Measurements from ENCODE around the gene EMC9. TPM values are rescaled to one million over a fixed set of nuclear protein-coding genes. Genes with fewer than 3 reads are reported as not detected.

Gene EMC9
- polyA plus RNA-seq, 1 of the 3 experiments (the other 2 are of a cell fraction), result 19.3 TPM

DNA sequence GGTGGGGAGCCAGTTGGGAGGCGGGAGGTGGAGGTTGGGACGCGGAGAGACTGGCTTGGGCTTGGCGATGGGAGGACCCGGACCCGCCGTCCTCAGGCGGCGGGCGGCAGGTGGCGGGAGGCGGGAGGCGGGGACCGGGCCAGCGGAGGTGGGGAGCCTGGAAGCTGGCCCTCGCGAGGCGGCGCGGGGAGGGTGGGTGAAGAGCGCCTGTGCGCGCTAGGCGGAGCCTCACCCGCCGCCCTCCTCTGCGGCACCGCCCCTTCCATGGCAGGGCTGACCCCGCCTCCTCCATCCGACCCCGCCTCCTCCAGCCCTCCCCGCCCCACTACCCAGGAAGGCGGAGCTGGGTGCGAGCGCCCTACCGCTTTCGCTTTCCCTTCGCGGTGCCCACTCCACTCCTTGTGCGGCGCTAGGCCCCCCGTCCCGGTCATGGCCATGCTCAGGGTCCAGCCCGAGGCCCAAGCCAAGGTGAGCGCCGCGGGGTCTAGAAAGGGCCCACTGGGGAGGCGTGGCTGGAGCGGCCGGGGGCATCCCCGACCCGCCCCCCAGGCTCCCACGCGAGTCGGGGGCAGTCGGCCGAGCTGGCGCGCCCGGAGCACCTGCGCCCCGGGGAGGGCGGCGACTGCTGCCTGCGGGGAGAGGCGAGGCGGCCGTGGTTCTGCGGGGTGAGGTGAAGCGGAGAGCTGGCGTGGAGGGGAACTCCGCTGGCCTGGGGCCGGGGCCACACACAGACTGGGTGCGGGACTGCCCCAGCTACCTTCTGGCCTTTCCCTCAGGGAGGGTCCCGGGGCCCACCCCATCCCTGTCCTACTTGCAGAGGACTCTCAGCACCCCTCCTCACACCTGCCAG lies 5.3 kb downstream of the EMC9 start, which contains the start of gene PSME1:
TSS of gene PSME1 (plus strand) at position 361 of the 850 bp plus-strand sequence. CDS start at position 430, 69 bp downstream.
- H3K9me2 ChIP-seq, result no peaks in the 10 kb centered on the region
- H3K79me2 ChIP-seq (ENCODE audit: insufficient read depth), result peaks cover 33% of the 10 kb centered on the region
- H3K27ac ChIP-seq (ENCODE audit: low read depth in 2 of 2, low read length in 1 of 2), result peak within 1 kb of the TSS; percentile 52 to 83
- H3K4me2 ChIP-seq, result peak within 1 kb of the TSS; percentile 82
- DNase-seq, result peak; percentile 98
- TF ChIP-seq TAF1 (IDR thresholded peaks at IDR 0.05; ENCODE audit: borderline replicate concordance, low read depth, low read length), result peak; percentile 50
- TF ChIP-seq, protein P1, sequence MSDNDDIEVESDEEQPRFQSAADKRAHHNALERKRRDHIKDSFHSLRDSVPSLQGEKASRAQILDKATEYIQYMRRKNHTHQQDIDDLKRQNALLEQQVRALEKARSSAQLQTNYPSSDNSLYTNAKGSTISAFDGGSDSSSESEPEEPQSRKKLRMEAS (IDR thresholded peaks at IDR 0.05; ENCODE audit: low read depth), result peak; percentile 45; the same call in 1 of the 2 replicates
- TF ChIP-seq, protein P2, sequence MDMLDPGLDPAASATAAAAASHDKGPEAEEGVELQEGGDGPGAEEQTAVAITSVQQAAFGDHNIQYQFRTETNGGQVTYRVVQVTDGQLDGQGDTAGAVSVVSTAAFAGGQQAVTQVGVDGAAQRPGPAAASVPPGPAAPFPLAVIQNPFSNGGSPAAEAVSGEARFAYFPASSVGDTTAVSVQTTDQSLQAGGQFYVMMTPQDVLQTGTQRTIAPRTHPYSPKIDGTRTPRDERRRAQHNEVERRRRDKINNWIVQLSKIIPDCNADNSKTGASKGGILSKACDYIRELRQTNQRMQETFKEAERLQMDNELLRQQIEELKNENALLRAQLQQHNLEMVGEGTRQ (IDR thresholded peaks at IDR 0.05; ENCODE audit: borderline replicate concordance, low read depth, low read length), result no peak
- TF ChIP-seq, protein P3, sequence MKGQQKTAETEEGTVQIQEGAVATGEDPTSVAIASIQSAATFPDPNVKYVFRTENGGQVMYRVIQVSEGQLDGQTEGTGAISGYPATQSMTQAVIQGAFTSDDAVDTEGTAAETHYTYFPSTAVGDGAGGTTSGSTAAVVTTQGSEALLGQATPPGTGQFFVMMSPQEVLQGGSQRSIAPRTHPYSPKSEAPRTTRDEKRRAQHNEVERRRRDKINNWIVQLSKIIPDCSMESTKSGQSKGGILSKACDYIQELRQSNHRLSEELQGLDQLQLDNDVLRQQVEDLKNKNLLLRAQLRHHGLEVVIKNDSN (IDR thresholded peaks at IDR 0.05; ENCODE audit: borderline replicate concordance, low read depth), result no peak
- peak; percentile 67 for TF ChIP-seq POLR2AphosphoS5 (IDR thresholded peaks at IDR 0.05; ENCODE audit: low read depth, low read length)
- peak; percentile 61 for TF ChIP-seq NRF1 (IDR thresholded peaks at IDR 0.05; ENCODE audit: low read depth, low read length)
- 0 out of 2 replicates have a peak, but pooled peaks have one; percentile 16 for TF ChIP-seq SIN3A (IDR thresholded peaks at IDR 0.05; ENCODE audit: borderline replicate concordance, low read depth, low read length)
- TF ChIP-seq, protein P4, sequence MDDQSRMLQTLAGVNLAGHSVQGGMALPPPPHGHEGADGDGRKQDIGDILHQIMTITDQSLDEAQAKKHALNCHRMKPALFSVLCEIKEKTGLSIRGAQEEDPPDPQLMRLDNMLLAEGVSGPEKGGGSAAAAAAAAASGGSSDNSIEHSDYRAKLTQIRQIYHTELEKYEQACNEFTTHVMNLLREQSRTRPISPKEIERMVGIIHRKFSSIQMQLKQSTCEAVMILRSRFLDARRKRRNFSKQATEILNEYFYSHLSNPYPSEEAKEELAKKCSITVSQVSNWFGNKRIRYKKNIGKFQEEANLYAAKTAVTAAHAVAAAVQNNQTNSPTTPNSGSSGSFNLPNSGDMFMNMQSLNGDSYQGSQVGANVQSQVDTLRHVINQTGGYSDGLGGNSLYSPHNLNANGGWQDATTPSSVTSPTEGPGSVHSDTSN (IDR thresholded peaks at IDR 0.05), result no peak
- no peak for TF ChIP-seq TEAD4 (IDR thresholded peaks at IDR 0.05; ENCODE audit: borderline replicate concordance, insufficient read depth)
- TF ChIP-seq, protein P5, sequence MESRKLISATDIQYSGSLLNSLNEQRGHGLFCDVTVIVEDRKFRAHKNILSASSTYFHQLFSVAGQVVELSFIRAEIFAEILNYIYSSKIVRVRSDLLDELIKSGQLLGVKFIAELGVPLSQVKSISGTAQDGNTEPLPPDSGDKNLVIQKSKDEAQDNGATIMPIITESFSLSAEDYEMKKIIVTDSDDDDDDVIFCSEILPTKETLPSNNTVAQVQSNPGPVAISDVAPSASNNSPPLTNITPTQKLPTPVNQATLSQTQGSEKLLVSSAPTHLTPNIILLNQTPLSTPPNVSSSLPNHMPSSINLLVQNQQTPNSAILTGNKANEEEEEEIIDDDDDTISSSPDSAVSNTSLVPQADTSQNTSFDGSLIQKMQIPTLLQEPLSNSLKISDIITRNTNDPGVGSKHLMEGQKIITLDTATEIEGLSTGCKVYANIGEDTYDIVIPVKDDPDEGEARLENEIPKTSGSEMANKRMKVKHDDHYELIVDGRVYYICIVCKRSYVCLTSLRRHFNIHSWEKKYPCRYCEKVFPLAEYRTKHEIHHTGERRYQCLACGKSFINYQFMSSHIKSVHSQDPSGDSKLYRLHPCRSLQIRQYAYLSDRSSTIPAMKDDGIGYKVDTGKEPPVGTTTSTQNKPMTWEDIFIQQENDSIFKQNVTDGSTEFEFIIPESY (IDR thresholded peaks at IDR 0.05; ENCODE audit: borderline replicate concordance, low read depth), result no peak
- TF ChIP-seq MXI1 (IDR thresholded peaks at IDR 0.05; ENCODE audit: low read depth, low read length), result peak; percentile 44; the same call in 1 of the 2 replicates
- H3K9me3 ChIP-seq, result no peaks in the 10 kb centered on the region
- H3F3A ChIP-seq (replicated peaks; ENCODE audit: insufficient read depth), result peaks cover 5% of the 10 kb centered on the region
- peak within 1 kb of the TSS; percentile 82 to 91 for H3K4me3 ChIP-seq (ENCODE audit: low read depth in 2 of 2, low read length in 1 of 2)
- H3K4me1 ChIP-seq (ENCODE audit: control insufficient read depth in 1 of 2, insufficient read depth in 2 of 2, low read depth in 1 of 2, low read length in 1 of 2), result peaks cover 6 to 35% of the 10 kb centered on the region in 2 experiments; a peak in 2 of 4 replicates
- H3K9ac ChIP-seq, result peak within 1 kb of the TSS; percentile 94
- ChIA-PET CTCF (interaction anchor here (0.6 to 4.7 kb wide), 8 partner anchors 10 to 558 kb away, joined by 3 to 22 read pairs (median 3); partner anchors contain the start of genes DCAF11, IRF9, JPH4 and NRL), POLR2A (interaction anchor here (0.6 to 3.0 kb wide), 14 partner anchors 9 to 610 kb away, joined by 3 to 21 read pairs (median 5); partner anchors contain the start of genes CARMIL3, DCAF11, IRF9 and NRL)
- H2AFZ ChIP-seq (ENCODE audit: low read depth), result peak within 1 kb of the TSS; percentile 98
- H4K20me1 ChIP-seq (ENCODE audit: insufficient read depth), result no peaks in the 10 kb centered on the region
- 0% methylated on average over 16 of the region's 75 CpGs for WGBS (ENCODE audit: low lambda C conversion rate)
- H3K36me3 ChIP-seq (replicated peaks in 1 of 2; ENCODE audit: control insufficient read depth in 1 of 2, insufficient read depth in 2 of 2, low read length in 1 of 2), result peaks cover 21 to 24% of the 10 kb centered on the region in 2 experiments
- no peaks in the 10 kb centered on the region for H3K27me3 ChIP-seq (ENCODE audit: insufficient read depth)
